ENCODE data around the gene GABRG3. TPM values are rescaled to one million over a fixed set of nuclear protein-coding genes. Genes with fewer than 3 reads are reported as not detected.

GABRG3 gene
- total RNA-seq, 2 experiments from 2014 or later, result not detected

GRCh38 chr15:27483124-27483523 lies 512.1 kb downstream of the GABRG3 start:
- ChIA-PET POLR2A (no interaction called here), CTCF (no interaction called here)

- ChIA-PET CTCF (no interaction called here), POLR2A (no interaction called here)
These were observed 514.3 kb downstream of the GABRG3 start for GRCh38 chr15:27485265-27485664.

- CTCF ChIA-PET, result no interaction called here
- POLR2A ChIA-PET, result no interaction called here
These were observed 515.1 kb downstream of the GABRG3 start for GRCh38 chr15:27486051-27486450.

GRCh38 chr15:27486683-27487647 lies 516.0 kb downstream of the GABRG3 start:
- CTCF ChIA-PET, result no interaction called here
- POLR2A ChIA-PET, result no interaction called here

- CTCF ChIA-PET, result no interaction called here
- POLR2A ChIA-PET, result no interaction called here
These were observed 516.9 kb downstream of the GABRG3 start for GRCh38 chr15:27487846-27488245.

- ChIA-PET POLR2A (no interaction called here), CTCF (no interaction called here)
These were observed 520.0 kb downstream of the GABRG3 start for GRCh38 chr15:27490867-27491595.

GRCh38 chr15:27491666-27492621 lies 521.0 kb downstream of the GABRG3 start:
- POLR2A ChIA-PET, result no interaction called here
- CTCF ChIA-PET, result no interaction called here

GRCh38 chr15:27495963-27496459 lies 525.0 kb downstream of the GABRG3 start:
- POLR2A ChIA-PET, result no interaction called here
- CTCF ChIA-PET, result no interaction called here

GRCh38 chr15:27498700-27499099 lies 527.7 kb downstream of the GABRG3 start:
- POLR2A ChIA-PET, result no interaction called here
- CTCF ChIA-PET, result no interaction called here

GRCh38 chr15:27499191-27499590 lies 528.2 kb downstream of the GABRG3 start:
- ChIA-PET CTCF (no interaction called here), POLR2A (no interaction called here)

- ChIA-PET POLR2A (no interaction called here), CTCF (no interaction called here)
These were observed 528.7 kb downstream of the GABRG3 start for GRCh38 chr15:27499719-27500118.

GRCh38 chr15:27500206-27500605 lies 529.2 kb downstream of the GABRG3 start:
- ChIA-PET CTCF (no interaction called here), POLR2A (no interaction called here)

GRCh38 chr15:27506752-27507151 lies 535.8 kb downstream of the GABRG3 start:
- ChIA-PET CTCF (no interaction called here), POLR2A (no interaction called here)

- ChIA-PET CTCF (no interaction called here), POLR2A (no interaction called here)
These were observed 538.0 kb downstream of the GABRG3 start for GRCh38 chr15:27509014-27509413.

GRCh38 chr15:27512281-27513001 lies 541.5 kb downstream of the GABRG3 start:
- CTCF ChIA-PET, result no interaction called here
- POLR2A ChIA-PET, result no interaction called here

GRCh38 chr15:27514526-27514925 lies 543.5 kb downstream of the GABRG3 start:
- POLR2A ChIA-PET, result no interaction called here
- CTCF ChIA-PET, result no interaction called here

- ChIA-PET POLR2A (no interaction called here), CTCF (no interaction called here)
These were observed 556.6 kb downstream of the GABRG3 start for GRCh38 chr15:27527490-27528067.

- CTCF ChIA-PET, result no interaction called here
- POLR2A ChIA-PET, result no interaction called here
These were observed 558.4 kb downstream of the GABRG3 start for GRCh38 chr15:27529399-27529798.

GRCh38 chr15:27530994-27531393 lies 560.0 kb downstream of the GABRG3 start:
- POLR2A ChIA-PET, result no interaction called here
- CTCF ChIA-PET, result no interaction called here
